HEK293 (cell line): ENCODE data around the gene CDK17.

Source experiments
- CTCF ChIA-PET: fragments of 350-600 bp; formaldehyde crosslinking; extraction: SDS; loops from one replicate; lab custom pipeline; 2021; ENCODE audit warnings: antibody characterized with exemption; lab: Yijun Ruan, JAX
- POLR2A ChIA-PET: fragments of 300-600 bp; formaldehyde crosslinking; extraction: SDS; loops from one replicate; lab custom pipeline; 2020; ENCODE audit warnings: antibody characterized with exemption, inconsistent platforms; lab: Yijun Ruan, JAX
- H3K27ac ChIP-seq: fragments of 200-500 bp; sonication (Bioruptor generic); 2 replicates; pipeline ENCODE4 v1.5.1; 2014; ENCODE audit warnings: low read depth, low read length, control low read depth, inconsistent platforms; ENCODE audit errors: extremely low read depth
- H3K36me3 ChIP-seq, 2 experiments: fragments of 200-500 bp in 1 of 2; sonication (Bioruptor generic) in 1 of 2; 1 replicate in 1 of 2; 2 replicates in 1 of 2; pipeline ENCODE4 v1.5.1; 2014 to 2017; ENCODE audit warnings: inconsistent platforms in 2 of 2, low read length in 2 of 2; ENCODE audit not compliant: control insufficient read depth in 2 of 2, insufficient read depth in 1 of 2
- H3K4me1 ChIP-seq: fragments of 200-500 bp; sonication (Bioruptor generic); 2 replicates; pipeline ENCODE4 v1.5.1; 2014; ENCODE audit warnings: mild to moderate bottlenecking, low read length, inconsistent platforms; ENCODE audit not compliant: control insufficient read depth, insufficient read depth
- H3K4me3 ChIP-seq: 2 replicates; pipeline ENCODE4 v1.5.1; 2011; ENCODE audit warnings: low read depth, mild to moderate bottlenecking, control low read depth, low read length, moderate library complexity
- H3K9me3 ChIP-seq: fragments of 200-500 bp; sonication (Bioruptor generic); 2 replicates; pipeline ENCODE4 v1.5.1; 2014; ENCODE audit warnings: low read depth, low read length, inconsistent platforms; ENCODE audit not compliant: control insufficient read depth, insufficient read depth
- GLI4 ChIP-seq: fragments of 450-650 bp; formaldehyde crosslinking; IDR thresholded peaks from 2 replicates; pipeline ENCODE4 v1.5.1; 2016; ENCODE audit warnings: missing biosample characterization, missing genetic modification characterization
- IKZF3 ChIP-seq: fragments of 450-650 bp; IDR thresholded peaks from 2 replicates; pipeline ENCODE4 v1.5.0; 2018; ENCODE audit warnings: missing biosample characterization, mild to moderate bottlenecking, missing genetic modification characterization, moderate library complexity
- MYNN ChIP-seq: fragments of 450-650 bp; formaldehyde crosslinking; IDR thresholded peaks from 2 replicates; pipeline ENCODE4 v1.5.1; 2016; ENCODE audit warnings: missing biosample characterization, missing genetic modification characterization, borderline replicate concordance
- MZF1 ChIP-seq: fragments of 450-650 bp; formaldehyde crosslinking; IDR thresholded peaks from 2 replicates; pipeline ENCODE4 v1.5.1; 2017; ENCODE audit warnings: missing biosample characterization, missing genetic modification characterization, borderline replicate concordance
- SP7 ChIP-seq: fragments of 450-650 bp; formaldehyde crosslinking; IDR thresholded peaks from 2 replicates; pipeline ENCODE4 v1.5.1; 2016; ENCODE audit warnings: missing biosample characterization, missing genetic modification characterization
- YY1 ChIP-seq: fragments of 450-650 bp; formaldehyde crosslinking; IDR thresholded peaks from 2 replicates; pipeline ENCODE4 v1.5.1; 2018; ENCODE audit warnings: missing biosample characterization, missing genetic modification characterization
- ZBTB6 ChIP-seq: fragments of 450-650 bp; formaldehyde crosslinking; IDR thresholded peaks from 2 replicates; pipeline ENCODE4 v1.5.1; 2017; ENCODE audit warnings: missing biosample characterization, missing genetic modification characterization
- ZFHX2 ChIP-seq: fragments of 450-650 bp; formaldehyde crosslinking; conservative IDR thresholded peaks from 2 replicates; pipeline ENCODE4 v1.5.1; 2016; ENCODE audit warnings: missing biosample characterization, missing genetic modification characterization
- ZIC2 ChIP-seq: fragments of 450-650 bp; formaldehyde crosslinking; IDR thresholded peaks from 2 replicates; pipeline ENCODE4 v1.5.1; 2016; ENCODE audit warnings: missing biosample characterization, missing genetic modification characterization
- ZNF114 ChIP-seq: fragments of 450-650 bp; formaldehyde crosslinking; IDR thresholded peaks from 2 replicates; pipeline ENCODE4 v1.5.0; 2017; ENCODE audit warnings: missing biosample characterization, missing genetic modification characterization
- ZNF146 ChIP-seq: fragments of 450-650 bp; formaldehyde crosslinking; IDR thresholded peaks from 2 replicates; pipeline ENCODE4 v1.5.1; 2016; ENCODE audit warnings: missing biosample characterization, missing genetic modification characterization
- ZNF175 ChIP-seq: fragments of 450-650 bp; formaldehyde crosslinking; IDR thresholded peaks from 2 replicates; pipeline ENCODE4 v1.5.1; 2016; ENCODE audit warnings: missing biosample characterization, missing genetic modification characterization
- ZNF184 ChIP-seq: fragments of 450-650 bp; IDR thresholded peaks from 2 replicates; pipeline ENCODE4 v1.5.1; 2018; ENCODE audit warnings: missing biosample characterization, mild to moderate bottlenecking, missing genetic modification characterization
- ZNF223 ChIP-seq: fragments of 450-650 bp; formaldehyde crosslinking; IDR thresholded peaks from 2 replicates; pipeline ENCODE4 v1.5.1; 2016; ENCODE audit warnings: missing biosample characterization, missing genetic modification characterization
- ZNF274 ChIP-seq, 2 experiments: fragments of 200-500 bp in 1 of 2; fragments of 450-650 bp in 1 of 2; sonication (Bioruptor generic) in 1 of 2; formaldehyde crosslinking in 1 of 2; IDR thresholded peaks; 2 replicates each; pipeline versions ENCODE4 v1.5.1 to v1.6.1; 2014 to 2016; ENCODE audit warnings: borderline replicate concordance in 1 of 2, inconsistent platforms in 1 of 2, low read length in 1 of 2, missing biosample characterization in 1 of 2, missing genetic modification characterization in 1 of 2
- ZNF335 ChIP-seq: fragments of 450-650 bp; formaldehyde crosslinking; conservative IDR thresholded peaks from 2 replicates; pipeline ENCODE4 v1.5.1; 2016; ENCODE audit warnings: missing biosample characterization, missing genetic modification characterization
- ZNF394 ChIP-seq: fragments of 450-650 bp; formaldehyde crosslinking; IDR thresholded peaks from 2 replicates; pipeline ENCODE4 v1.5.1; 2016; ENCODE audit warnings: missing biosample characterization, missing genetic modification characterization, mild to moderate bottlenecking, moderate library complexity, borderline replicate concordance
- ZNF404 ChIP-seq: fragments of 450-650 bp; formaldehyde crosslinking; IDR thresholded peaks from 2 replicates; pipeline ENCODE4 v1.5.1; 2017; ENCODE audit warnings: missing biosample characterization, missing genetic modification characterization
- ZNF544 ChIP-seq: fragments of 450-650 bp; formaldehyde crosslinking; IDR thresholded peaks from 2 replicates; pipeline ENCODE4 v1.5.0; 2017; ENCODE audit warnings: missing biosample characterization, missing genetic modification characterization
- ZNF548 ChIP-seq: fragments of 450-650 bp; formaldehyde crosslinking; IDR thresholded peaks from 2 replicates; pipeline ENCODE4 v1.5.1; 2016; ENCODE audit warnings: missing biosample characterization, missing genetic modification characterization
- ZNF555 ChIP-seq: fragments of 450-650 bp; formaldehyde crosslinking; conservative IDR thresholded peaks from 2 replicates; pipeline ENCODE4 v1.5.1; 2017; ENCODE audit warnings: missing biosample characterization, mild to moderate bottlenecking, missing genetic modification characterization, inconsistent platforms
- ZNF560 ChIP-seq: fragments of 450-650 bp; formaldehyde crosslinking; IDR thresholded peaks from 2 replicates; pipeline ENCODE4 v1.5.1; 2017; ENCODE audit warnings: missing biosample characterization, missing genetic modification characterization, borderline replicate concordance
- ZNF658 ChIP-seq: fragments of 450-650 bp; formaldehyde crosslinking; IDR thresholded peaks from 2 replicates; pipeline ENCODE4; 2016; ENCODE audit warnings: missing biosample characterization, missing genetic modification characterization
- ZNF768 ChIP-seq: fragments of 450-650 bp; formaldehyde crosslinking; IDR thresholded peaks from 2 replicates; pipeline ENCODE4 v1.5.1; 2018; ENCODE audit warnings: missing biosample characterization, mild to moderate bottlenecking, missing genetic modification characterization
- ZNF785 ChIP-seq: fragments of 450-650 bp; formaldehyde crosslinking; IDR thresholded peaks from 2 replicates; pipeline ENCODE4 v1.5.1; 2016; ENCODE audit warnings: missing biosample characterization, missing genetic modification characterization
- ZNF830 ChIP-seq: fragments of 450-650 bp; IDR thresholded peaks from 2 replicates; pipeline ENCODE4 v1.5.0; 2018; ENCODE audit warnings: missing biosample characterization, missing genetic modification characterization, low read depth, mild to moderate bottlenecking, moderate library complexity
- ZSCAN4 ChIP-seq: fragments of 450-650 bp; formaldehyde crosslinking; IDR thresholded peaks from 2 replicates; pipeline ENCODE4 v1.5.1; 2017; ENCODE audit warnings: missing biosample characterization, missing genetic modification characterization
- TF ChIP-seq, protein P1 (sequence below): fragments of 450-650 bp; formaldehyde crosslinking; IDR thresholded peaks from 2 replicates; pipeline ENCODE4 v1.5.1; 2016; ENCODE audit warnings: missing biosample characterization, missing genetic modification characterization, borderline replicate concordance

The CDK17 gene

GRCh38 chr12:96242597-96242996 is 157.6 kb downstream of the CDK17 start:
- no peaks in the 10 kb centered on the region for H3K4me1 ChIP-seq
- H3K27ac ChIP-seq = no peak overlapping the region
- H3K9me3 ChIP-seq = no peaks in the 10 kb centered on the region
- H3K36me3 ChIP-seq = peaks cover 0 to 11% of the 10 kb centered on the region in 2 experiments; a peak in 2 of 3 replicates
- ChIA-PET CTCF (interaction anchor here (0.6 kb wide), 1 partner anchor 9 kb away, joined by 5 read pairs; no protein-coding TSS in a partner anchor), POLR2A (no interaction called here)
- TF ChIP-seq YY1 (tag by site-specific recombination) (no peak), ZNF560 (tag by site-specific recombination) (no peak), ZNF394 (tag by site-specific recombination) (no peak), ZNF175 (tag by site-specific recombination) (no peak)
- H3K4me3 ChIP-seq = no peak overlapping the region

GRCh38 chr12:96241846-96242256 is 158.4 kb downstream of the CDK17 start:
- Histone ChIP-seq H3K4me1 (no peaks in the 10 kb centered on the region), H3K36me3 (peaks cover 0 to 4% of the 10 kb centered on the region in 2 experiments; a peak in 2 of 3 replicates), H3K9me3 (no peaks in the 10 kb centered on the region), H3K4me3 (no peak overlapping the region), H3K27ac (no peak overlapping the region)
- POLR2A ChIA-PET = no interaction called here
- TF ChIP-seq ZNF335 = no peak
- no peak for TF ChIP-seq ZFHX2
- no peak for TF ChIP-seq ZNF184 (tag by site-specific recombination)
- no peak for TF ChIP-seq ZNF555 (tag by site-specific recombination)
- TF ChIP-seq ZNF830 (tag by site-specific recombination) = no peak
- no peak for TF ChIP-seq ZNF274 (IDR thresholded peaks at IDR 0.05; ENCODE audit: low read length)
- no peak for TF ChIP-seq ZNF274 (tag by site-specific recombination; IDR thresholded peaks at IDR 0.05; ENCODE audit: borderline replicate concordance)
- TF ChIP-seq ZNF785 (tag by site-specific recombination) = no peak
- no peak for TF ChIP-seq MZF1 (tag by site-specific recombination)
- TF ChIP-seq GLI4 (tag by site-specific recombination) = no peak
- TF ChIP-seq MYNN (tag by site-specific recombination) = no peak
- no peak for TF ChIP-seq ZNF544 (tag by site-specific recombination)
- TF ChIP-seq ZNF658 (tag by site-specific recombination) = no peak
- no peak for TF ChIP-seq YY1 (tag by site-specific recombination)
- no peak for TF ChIP-seq ZNF404
- TF ChIP-seq ZNF223 (tag by site-specific recombination) = no peak
- no peak for TF ChIP-seq ZNF768 (tag by site-specific recombination)
- TF ChIP-seq ZBTB6 (tag by site-specific recombination) = no peak
- TF ChIP-seq ZNF114 (tag by site-specific recombination) = no peak
- no peak for TF ChIP-seq IKZF3 (tag by site-specific recombination)
- no peak for TF ChIP-seq ZNF548
- CTCF ChIA-PET = no interaction called here

- TF ChIP-seq SP7 (tag by site-specific recombination) (no peak), ZSCAN4 (tag by site-specific recombination) (peak; percentile 27; the same call in 1 of the 2 replicates), ZIC2 (tag by site-specific recombination) (no peak), ZNF146 (tag by site-specific recombination) (no peak)
- TF ChIP-seq, protein P1, sequence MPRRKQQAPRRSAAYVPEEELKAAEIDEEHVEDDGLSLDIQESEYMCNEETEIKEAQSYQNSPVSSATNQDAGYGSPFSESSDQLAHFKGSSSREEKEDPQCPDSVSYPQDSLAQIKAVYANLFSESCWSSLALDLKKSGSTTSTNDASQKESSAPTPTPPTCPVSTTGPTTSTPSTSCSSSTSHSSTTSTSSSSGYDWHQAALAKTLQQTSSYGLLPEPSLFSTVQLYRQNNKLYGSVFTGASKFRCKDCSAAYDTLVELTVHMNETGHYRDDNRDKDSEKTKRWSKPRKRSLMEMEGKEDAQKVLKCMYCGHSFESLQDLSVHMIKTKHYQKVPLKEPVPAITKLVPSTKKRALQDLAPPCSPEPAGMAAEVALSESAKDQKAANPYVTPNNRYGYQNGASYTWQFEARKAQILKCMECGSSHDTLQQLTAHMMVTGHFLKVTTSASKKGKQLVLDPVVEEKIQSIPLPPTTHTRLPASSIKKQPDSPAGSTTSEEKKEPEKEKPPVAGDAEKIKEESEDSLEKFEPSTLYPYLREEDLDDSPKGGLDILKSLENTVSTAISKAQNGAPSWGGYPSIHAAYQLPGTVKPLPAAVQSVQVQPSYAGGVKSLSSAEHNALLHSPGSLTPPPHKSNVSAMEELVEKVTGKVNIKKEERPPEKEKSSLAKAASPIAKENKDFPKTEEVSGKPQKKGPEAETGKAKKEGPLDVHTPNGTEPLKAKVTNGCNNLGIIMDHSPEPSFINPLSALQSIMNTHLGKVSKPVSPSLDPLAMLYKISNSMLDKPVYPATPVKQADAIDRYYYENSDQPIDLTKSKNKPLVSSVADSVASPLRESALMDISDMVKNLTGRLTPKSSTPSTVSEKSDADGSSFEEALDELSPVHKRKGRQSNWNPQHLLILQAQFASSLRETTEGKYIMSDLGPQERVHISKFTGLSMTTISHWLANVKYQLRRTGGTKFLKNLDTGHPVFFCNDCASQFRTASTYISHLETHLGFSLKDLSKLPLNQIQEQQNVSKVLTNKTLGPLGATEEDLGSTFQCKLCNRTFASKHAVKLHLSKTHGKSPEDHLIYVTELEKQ (tag by site-specific recombination) = no peak
- CTCF ChIA-PET = no interaction called here
- H3K4me3 ChIP-seq = no peak overlapping the region
- H3K27ac ChIP-seq = no peak overlapping the region
- H3K4me1 ChIP-seq = no peaks in the 10 kb centered on the region
- POLR2A ChIA-PET = no interaction called here
- H3K36me3 ChIP-seq = no peaks in the 10 kb centered on the region; a peak in 1 of 3 replicates
- no peaks in the 10 kb centered on the region for H3K9me3 ChIP-seq
These were observed 158.8 kb downstream of the CDK17 start for GRCh38 chr12:96241431-96241830.
